Measurements from ENCODE around the gene CNKSR1.

DNA sequence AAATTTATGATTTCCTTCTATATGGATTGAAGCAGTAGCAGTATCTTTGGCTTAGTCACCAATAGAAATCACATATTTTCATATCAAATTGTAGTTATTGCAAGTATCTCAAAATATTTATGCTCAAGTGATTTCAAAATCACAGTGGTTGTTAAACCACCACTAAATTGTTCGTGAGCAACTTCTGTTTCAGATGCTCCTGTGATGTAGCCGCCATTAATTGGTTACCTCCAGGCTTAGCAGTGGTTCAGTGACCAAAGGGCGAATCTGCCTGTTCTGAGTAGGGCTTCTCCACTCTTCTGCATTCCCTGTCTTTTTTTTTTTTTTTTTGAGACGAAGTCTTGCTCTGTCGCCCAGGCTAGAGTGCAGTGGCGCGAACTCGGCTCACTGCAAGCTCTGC, 1.9 kb upstream of the CNKSR1 start:
- TF ChIP-seq, protein P1, sequence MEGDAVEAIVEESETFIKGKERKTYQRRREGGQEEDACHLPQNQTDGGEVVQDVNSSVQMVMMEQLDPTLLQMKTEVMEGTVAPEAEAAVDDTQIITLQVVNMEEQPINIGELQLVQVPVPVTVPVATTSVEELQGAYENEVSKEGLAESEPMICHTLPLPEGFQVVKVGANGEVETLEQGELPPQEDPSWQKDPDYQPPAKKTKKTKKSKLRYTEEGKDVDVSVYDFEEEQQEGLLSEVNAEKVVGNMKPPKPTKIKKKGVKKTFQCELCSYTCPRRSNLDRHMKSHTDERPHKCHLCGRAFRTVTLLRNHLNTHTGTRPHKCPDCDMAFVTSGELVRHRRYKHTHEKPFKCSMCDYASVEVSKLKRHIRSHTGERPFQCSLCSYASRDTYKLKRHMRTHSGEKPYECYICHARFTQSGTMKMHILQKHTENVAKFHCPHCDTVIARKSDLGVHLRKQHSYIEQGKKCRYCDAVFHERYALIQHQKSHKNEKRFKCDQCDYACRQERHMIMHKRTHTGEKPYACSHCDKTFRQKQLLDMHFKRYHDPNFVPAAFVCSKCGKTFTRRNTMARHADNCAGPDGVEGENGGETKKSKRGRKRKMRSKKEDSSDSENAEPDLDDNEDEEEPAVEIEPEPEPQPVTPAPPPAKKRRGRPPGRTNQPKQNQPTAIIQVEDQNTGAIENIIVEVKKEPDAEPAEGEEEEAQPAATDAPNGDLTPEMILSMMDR (IDR thresholded peaks at IDR 0.05) = no peak
- no peak for TF ChIP-seq YY1 (IDR thresholded peaks at IDR 0.05; ENCODE audit: low read depth)
- no peak for TF ChIP-seq EP300 (IDR thresholded peaks at IDR 0.05; ENCODE audit: borderline replicate concordance in 1 of 2, low read depth in 1 of 2, low read length in 1 of 2)
